Right lobe of liver (tissue), 6 donors: Measurements from ENCODE around the gene PTGES3L. TPM values are rescaled to one million over a fixed set of nuclear protein-coding genes. Genes with fewer than 3 reads are reported as not detected.

ENCODE experiments used
- ATAC-seq, 4 donors: fragments of 200-7000 bp; cut with Tn5 transposase; one replicate each; pipeline ENCODE4 v1.9.1; 2020; ENCODE audit warnings: mild to moderate bottlenecking in 4 of 4, moderate library complexity in 4 of 4
- DNase-seq, 3 donors: peaks; one replicate each; pipeline ENCODE4 v3.0.0-alpha.2; 2020
- H3K27ac ChIP-seq, 3 donors: fragments of 200-600 bp; one replicate each; pipeline ENCODE4 v1.8.0; 2022
- H3K27me3 ChIP-seq, 2 donors: fragments of 200-600 bp; one replicate each; pipeline ENCODE4 v1.8.0; 2022
- H3K36me3 ChIP-seq, 4 donors: fragments of 200-600 bp; sonication (generic) in 1 of 4; one replicate each; pipeline versions ENCODE4 v1.5.1 to v1.8.0; 2017 to 2022; ENCODE audit warnings: control low read depth in 1 of 4
- H3K4me1 ChIP-seq, 4 donors: fragments of 200-600 bp; sonication (generic) in 1 of 4; one replicate each; pipeline versions ENCODE4 v1.5.1 to v1.8.0; 2017 to 2022; ENCODE audit warnings: control low read depth in 1 of 4
- H3K4me3 ChIP-seq, 3 donors: fragments of 200-600 bp; one replicate each; pipeline ENCODE4 v1.8.0; 2022
- H3K9me3 ChIP-seq, 4 donors: fragments of 200-600 bp; sonication (generic) in 1 of 4; one replicate each; pipeline versions ENCODE4 v1.5.1 to v1.8.0; 2017 to 2022; ENCODE audit warnings: control low read depth in 1 of 4
- POLR2A ChIP-seq: fragments of 450-650 bp; IDR thresholded peaks from one replicate; pipeline ENCODE4 v1.6.1; 2017; ENCODE audit warnings: antibody characterized with exemption, mild to moderate bottlenecking
- WGBS: methylation state at CpG from one replicate; pipeline ENCODE4 v1.1.6; 2018; ENCODE audit warnings: low coverage, low lambda C conversion rate; ENCODE audit not compliant: insufficient coverage; ENCODE audit errors: missing lambda C conversion rate; 5-methylcytosine and 5-hydroxymethylcytosine counted together
- intact Hi-C, 2 donors: fragments of 100-400 bp; cut with DNase I; formaldehyde crosslinking; loops; one replicate each; pipeline versions ENCODE4 v1.11.2 to v1.14.1; 2022
- total RNA-seq, 6 experiments: library from RNA; depleted of rRNA in 2 of 6; stranded (reverse); fragments of >200 nt in 2 of 6; fragmentation: NEBNext Ultra II Directional in 3 of 6; extraction: Animal tissue kit (Norgen Biotek cat#: 25700) in 3 of 6; gene quantifications; one replicate each; pipeline versions ENCODE4 v1.1.0 to v1.2.4, GENCODE V29; 2016 to 2023
- TF ChIP-seq, protein P1 (sequence below), 4 donors: fragments of 200-600 bp in 3 of 4; fragments of 450-650 bp in 1 of 4; IDR thresholded peaks; one replicate each; pipeline versions ENCODE4 v1.5.1 to v1.8.0; 2016 to 2022; ENCODE audit warnings: antibody characterized with exemption in 4 of 4, mild to moderate bottlenecking in 2 of 4
- donor health status: DM: no; HTN: yes; CAD: no.
- donor health status: DM: no; HTN: no; CAD: no.
- donor health status: DM: no; HTN: no; CAD: no.
- donor health status: DM: no; HTN: yes; CAD: no.
- donor health status: DM: no; HTN: yes; CAD: no.

Gene PTGES3L
- total RNA-seq, 6 experiments from 2014 or later = not detected

DNA sequence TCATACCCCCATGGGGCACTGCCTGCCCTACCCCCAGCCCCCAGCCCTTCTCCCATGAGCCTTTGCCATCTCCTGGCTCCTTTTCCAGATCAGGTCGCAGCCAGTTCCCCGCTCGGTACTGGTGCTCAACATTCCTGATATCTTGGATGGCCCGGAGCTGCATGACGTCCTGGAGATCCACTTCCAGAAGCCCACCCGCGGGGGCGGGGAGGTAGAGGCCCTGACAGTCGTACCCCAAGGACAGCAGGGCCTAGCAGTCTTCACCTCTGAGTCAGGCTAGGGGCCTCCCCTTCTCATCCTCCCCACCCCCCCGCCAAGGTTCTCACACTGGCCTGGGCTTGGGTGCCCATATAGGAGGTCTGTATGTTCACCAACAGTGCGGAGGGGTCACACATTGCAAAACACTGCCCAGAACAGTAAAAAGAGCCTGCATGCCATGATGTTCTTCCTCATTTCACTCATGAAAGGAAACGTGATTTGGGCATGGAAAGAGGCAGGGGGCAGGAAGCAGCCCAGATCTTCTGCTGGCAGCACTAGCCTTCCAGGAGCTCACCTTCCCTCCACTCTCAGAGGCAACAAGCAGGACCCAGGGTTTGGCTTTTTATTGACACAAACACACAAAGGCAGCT is 34.3 kb upstream of the PTGES3L start:
- H3K27ac ChIP-seq = no peak overlapping the region
- no peaks in the 10 kb centered on the region for H3K27me3 ChIP-seq
- ATAC-seq (no peak), DNase-seq (peak in 1 of 3 donors; percentile 38)
- no peak for TF ChIP-seq POLR2A
- TF ChIP-seq, protein P1, sequence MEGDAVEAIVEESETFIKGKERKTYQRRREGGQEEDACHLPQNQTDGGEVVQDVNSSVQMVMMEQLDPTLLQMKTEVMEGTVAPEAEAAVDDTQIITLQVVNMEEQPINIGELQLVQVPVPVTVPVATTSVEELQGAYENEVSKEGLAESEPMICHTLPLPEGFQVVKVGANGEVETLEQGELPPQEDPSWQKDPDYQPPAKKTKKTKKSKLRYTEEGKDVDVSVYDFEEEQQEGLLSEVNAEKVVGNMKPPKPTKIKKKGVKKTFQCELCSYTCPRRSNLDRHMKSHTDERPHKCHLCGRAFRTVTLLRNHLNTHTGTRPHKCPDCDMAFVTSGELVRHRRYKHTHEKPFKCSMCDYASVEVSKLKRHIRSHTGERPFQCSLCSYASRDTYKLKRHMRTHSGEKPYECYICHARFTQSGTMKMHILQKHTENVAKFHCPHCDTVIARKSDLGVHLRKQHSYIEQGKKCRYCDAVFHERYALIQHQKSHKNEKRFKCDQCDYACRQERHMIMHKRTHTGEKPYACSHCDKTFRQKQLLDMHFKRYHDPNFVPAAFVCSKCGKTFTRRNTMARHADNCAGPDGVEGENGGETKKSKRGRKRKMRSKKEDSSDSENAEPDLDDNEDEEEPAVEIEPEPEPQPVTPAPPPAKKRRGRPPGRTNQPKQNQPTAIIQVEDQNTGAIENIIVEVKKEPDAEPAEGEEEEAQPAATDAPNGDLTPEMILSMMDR (IDR thresholded peaks at IDR 0.05) = no peak
- H3K4me1 ChIP-seq = peaks cover 0 to 11% (median 4%) of the 10 kb centered on the region in 4 donors
- 72% methylated on average over 4 of the region's 12 CpGs for WGBS
- intact Hi-C loops = loop anchor here in 1 of 2 donors (10.0 kb wide), 1 partner anchor 211 kb away; the partner anchor contains the start of gene CCDC200
- H3K9me3 ChIP-seq = no peaks in the 10 kb centered on the region
- H3K36me3 ChIP-seq = peaks cover 0 to 11% (median 4%) of the 10 kb centered on the region in 4 donors
- H3K4me3 ChIP-seq = no peak overlapping the region

DNA sequence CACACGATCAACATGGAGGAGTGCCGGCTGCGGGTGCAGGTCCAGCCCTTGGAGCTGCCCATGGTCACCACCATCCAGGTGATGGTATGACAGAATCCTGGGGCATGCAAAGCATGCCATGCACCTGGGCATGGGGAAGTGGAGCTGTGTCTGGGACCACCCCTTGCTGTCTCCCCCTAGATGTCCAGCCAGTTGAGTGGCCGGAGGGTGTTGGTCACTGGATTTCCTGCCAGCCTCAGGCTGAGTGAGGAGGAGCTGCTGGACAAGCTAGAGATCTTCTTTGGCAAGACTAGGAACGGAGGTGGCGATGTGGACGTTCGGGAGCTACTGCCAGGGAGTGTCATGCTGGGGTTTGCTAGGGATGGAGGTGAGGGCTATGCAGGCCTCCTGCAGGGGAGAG is 33.4 kb upstream of the PTGES3L start:
- H3K36me3 ChIP-seq = peaks cover 0 to 11% (median 4%) of the 10 kb centered on the region in 4 donors
- intact Hi-C loops = loop anchor here in 1 of 2 donors (10.0 kb wide), 1 partner anchor 212 kb away; the partner anchor contains the start of gene CCDC200

DNA sequence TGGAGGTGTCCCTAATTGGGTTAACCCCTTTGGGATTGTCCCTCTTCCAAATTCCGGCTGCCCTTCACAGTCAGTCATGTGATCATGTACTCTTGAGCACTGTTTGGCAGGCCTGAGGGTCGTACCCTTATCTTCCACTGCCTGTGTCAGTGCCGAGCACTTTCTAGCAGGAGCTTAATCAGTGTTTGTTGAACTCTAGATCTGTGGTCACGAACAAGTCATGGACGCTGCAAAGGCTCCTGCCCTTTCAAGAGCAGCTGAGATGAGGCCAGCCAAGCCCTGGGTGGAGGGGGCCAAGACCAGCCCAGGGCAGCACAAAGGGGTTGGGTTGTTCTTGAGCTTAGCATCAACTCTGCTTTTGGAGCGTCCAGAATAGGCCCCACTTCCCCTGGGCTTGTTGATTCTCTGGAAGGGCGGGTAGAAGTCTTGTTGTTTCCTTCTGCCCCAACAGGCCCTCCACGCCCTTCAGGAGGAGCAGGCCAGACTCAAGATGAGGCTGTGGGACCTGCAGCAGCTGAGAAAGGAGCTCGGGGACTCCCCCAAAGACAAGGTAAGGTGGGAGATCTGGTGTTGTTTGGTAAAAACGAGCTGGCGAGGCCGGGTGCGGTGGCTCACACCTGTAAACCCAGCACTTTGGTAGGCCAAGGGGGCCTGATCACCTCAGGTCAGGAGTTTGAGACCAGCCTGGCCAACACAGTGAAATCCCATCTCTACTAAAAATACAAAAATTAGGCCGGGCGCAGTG is 32.0 kb upstream of the PTGES3L start:
- no peaks in the 10 kb centered on the region for H3K9me3 ChIP-seq
- no peak overlapping the region for H3K4me3 ChIP-seq
- WGBS = 59% methylated on average over 6 of the region's 15 CpGs
- H3K27ac ChIP-seq = no peak overlapping the region
- H3K4me1 ChIP-seq = peaks cover 0 to 18% (median 4%) of the 10 kb centered on the region in 4 donors
- intact Hi-C loops = loop anchor here in 1 of 2 donors (10.0 kb wide), 1 partner anchor 213 kb away; the partner anchor contains the start of gene CCDC200
- no peaks in the 10 kb centered on the region for H3K27me3 ChIP-seq
- peak in 1 of 3 donors; percentile 46 for DNase-seq
- no peak for ATAC-seq
- no peak for TF ChIP-seq POLR2A
- TF ChIP-seq, protein P1 (IDR thresholded peaks at IDR 0.05) = no peak
- H3K36me3 ChIP-seq = peaks cover 0 to 11% (median 4%) of the 10 kb centered on the region in 4 donors

More for the DNA sequence above, 33.4 kb upstream of the PTGES3L start:
- DNase-seq (peak in 1 of 3 donors; percentile 47), ATAC-seq (no peak)
- no peaks in the 10 kb centered on the region for H3K27me3 ChIP-seq
- no peak overlapping the region for H3K4me3 ChIP-seq
- H3K4me1 ChIP-seq = peaks cover 0 to 11% (median 4%) of the 10 kb centered on the region in 4 donors
- H3K9me3 ChIP-seq = no peaks in the 10 kb centered on the region
- WGBS = no CpG with 5 or more reads among the region's 8 CpGs
- no peak overlapping the region for H3K27ac ChIP-seq
- TF ChIP-seq, protein P1 (IDR thresholded peaks at IDR 0.05) = no peak
- TF ChIP-seq POLR2A = no peak

DNA sequence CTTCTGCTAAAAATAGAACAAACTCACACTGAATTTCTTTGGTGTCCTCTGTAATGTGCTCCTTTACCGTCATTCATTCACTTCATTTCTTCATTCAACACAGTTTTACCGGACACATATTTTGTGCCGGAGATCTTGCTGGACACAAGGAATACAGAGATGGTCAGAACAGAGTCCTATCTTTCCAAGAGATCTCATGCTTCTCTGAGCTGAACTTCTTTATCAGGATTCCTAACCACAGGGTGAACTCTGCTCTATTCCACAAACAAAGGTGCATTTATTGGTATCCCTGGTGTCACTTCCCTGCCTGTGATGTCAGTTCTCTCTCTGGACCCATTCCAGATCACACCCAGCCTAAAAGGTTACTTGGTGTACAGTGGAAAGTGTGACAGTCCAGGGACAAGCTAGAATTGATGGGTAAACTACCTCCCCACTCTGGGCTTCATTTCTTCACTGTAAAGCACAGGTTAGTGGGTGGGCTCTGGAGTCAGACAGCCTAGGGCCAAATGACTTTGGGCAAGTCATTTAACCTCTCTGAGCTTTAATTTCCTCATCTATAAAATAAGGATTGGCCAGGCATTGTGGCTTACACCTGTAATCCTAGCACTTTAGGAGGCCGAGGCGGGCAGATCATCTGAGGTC is 30.9 kb upstream of the PTGES3L start:
- no peak overlapping the region for H3K4me3 ChIP-seq
- peak in 1 of 3 donors; percentile 25 for DNase-seq
- H3K27me3 ChIP-seq = no peaks in the 10 kb centered on the region
- TF ChIP-seq POLR2A = no peak
- peak; percentile 6 to 66 (median 48) for ATAC-seq
- intact Hi-C loops = loop anchor here in 1 of 2 donors (10.0 kb wide), 1 partner anchor 214 kb away; the partner anchor contains the start of gene CCDC200
- 35% methylated on average over 3 of the region's 5 CpGs for WGBS
- H3K36me3 ChIP-seq = peaks cover 0 to 11% (median 4%) of the 10 kb centered on the region in 4 donors
- peak overlapping the region in 1 of 3 donors; percentile 64 for H3K27ac ChIP-seq
- H3K9me3 ChIP-seq = no peaks in the 10 kb centered on the region
- peaks cover 0 to 18% (median 4%) of the 10 kb centered on the region in 4 donors for H3K4me1 ChIP-seq
